Vagina (tissue), 2 donors: ENCODE results near the gene ALKAL2. TPM values are rescaled to one million over a fixed set of nuclear protein-coding genes. Genes with fewer than 3 reads are reported as not detected.

Experiments used
- DNase-seq, 2 donors: peaks; one replicate each; pipeline ENCODE4 v3.0.0-alpha.2; 2017; ENCODE audit errors: extremely low spot score in 2 of 2
- H3K27ac ChIP-seq: fragments of 200-600 bp; sonication (generic); one replicate; pipeline ENCODE4 v1.5.1; 2019
- H3K27me3 ChIP-seq: fragments of 200-600 bp; sonication (generic); one replicate; pipeline ENCODE4 v1.5.1; 2019
- H3K36me3 ChIP-seq, 2 donors: fragments of 200-600 bp; sonication (generic); one replicate each; pipeline ENCODE4 v1.5.1; 2017 to 2019
- H3K4me1 ChIP-seq: fragments of 200-600 bp; sonication (generic); one replicate; pipeline ENCODE4 v1.5.1; 2019
- H3K4me3 ChIP-seq, 2 donors: fragments of 200-600 bp; sonication (generic); 1 replicate in 1 of 2; 2 replicates in 1 of 2; pipeline ENCODE4 v1.5.1; 2016 to 2019
- H3K9me3 ChIP-seq: fragments of 200-600 bp; sonication (generic); one replicate; pipeline ENCODE4 v1.5.1; 2019
- POLR2A ChIP-seq, 2 donors: fragments of 450-650 bp; IDR thresholded peaks; one replicate each; pipeline ENCODE4 v1.6.1; 2017; ENCODE audit warnings: antibody characterized with exemption in 2 of 2, mild to moderate bottlenecking in 2 of 2, moderate library complexity in 2 of 2
- POLR2AphosphoS5 ChIP-seq, 2 donors: sonication (generic); formaldehyde crosslinking; IDR thresholded peaks; one replicate each; pipeline ENCODE4 v1.9.0; 2017; ENCODE audit warnings: antibody characterized with exemption in 2 of 2, mild to moderate bottlenecking in 2 of 2, low read depth in 1 of 2; ENCODE audit not compliant: insufficient read depth in 1 of 2
- intact Hi-C: fragments of 100-400 bp; cut with DNase I; formaldehyde crosslinking; loops from one replicate; pipeline ENCODE4 v1.15.1; 2023
- total RNA-seq: library from RNA; depleted of rRNA; stranded (reverse); fragments of >200 nt; gene quantifications from one replicate; pipeline ENCODE4 v1.2.3, GENCODE V29; 2016
- TF ChIP-seq, protein P1 (sequence below), 3 experiments: fragments of 450-650 bp in 2 of 3; fragments of 200-600 bp in 1 of 3; sonication (generic) in 1 of 3; IDR thresholded peaks; one replicate each; pipeline ENCODE4 v1.5.1; 2017 to 2019; ENCODE audit warnings: antibody characterized with exemption in 3 of 3, mild to moderate bottlenecking in 2 of 3, moderate library complexity in 2 of 3

Gene ALKAL2
- total RNA-seq, 1 donor from 2014 or later: 17.4 TPM

DNA sequence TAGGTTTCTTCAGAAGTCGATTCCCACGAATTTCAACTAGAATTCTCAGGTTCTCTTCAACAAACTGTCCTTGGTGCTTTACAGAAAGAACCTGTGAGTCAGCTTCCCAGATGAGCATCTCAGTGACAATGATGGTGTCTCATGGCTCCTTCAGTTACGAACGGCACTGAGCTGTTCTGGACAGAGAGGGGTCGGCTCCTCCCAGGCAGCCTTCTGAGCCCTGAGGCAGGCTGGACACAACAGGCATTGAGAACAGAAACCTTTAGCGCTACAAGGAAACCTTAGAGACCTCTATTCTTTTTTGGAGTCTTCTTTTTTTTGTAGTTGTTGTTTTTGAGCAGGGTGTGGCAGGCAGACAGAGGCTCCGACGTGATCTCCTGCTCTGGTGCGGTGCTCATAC, 35.1 kb upstream of the ALKAL2 start:
- intact Hi-C loops: no loop called here
- H3K27me3 ChIP-seq: no peaks in the 10 kb centered on the region
- no peaks in the 10 kb centered on the region for H3K36me3 ChIP-seq
- H3K27ac ChIP-seq: no peak overlapping the region
- no peaks in the 10 kb centered on the region for H3K9me3 ChIP-seq
- no peaks in the 10 kb centered on the region for H3K4me1 ChIP-seq
- TF ChIP-seq POLR2A (IDR thresholded peaks at IDR 0.05): no peak
- TF ChIP-seq, protein P1, sequence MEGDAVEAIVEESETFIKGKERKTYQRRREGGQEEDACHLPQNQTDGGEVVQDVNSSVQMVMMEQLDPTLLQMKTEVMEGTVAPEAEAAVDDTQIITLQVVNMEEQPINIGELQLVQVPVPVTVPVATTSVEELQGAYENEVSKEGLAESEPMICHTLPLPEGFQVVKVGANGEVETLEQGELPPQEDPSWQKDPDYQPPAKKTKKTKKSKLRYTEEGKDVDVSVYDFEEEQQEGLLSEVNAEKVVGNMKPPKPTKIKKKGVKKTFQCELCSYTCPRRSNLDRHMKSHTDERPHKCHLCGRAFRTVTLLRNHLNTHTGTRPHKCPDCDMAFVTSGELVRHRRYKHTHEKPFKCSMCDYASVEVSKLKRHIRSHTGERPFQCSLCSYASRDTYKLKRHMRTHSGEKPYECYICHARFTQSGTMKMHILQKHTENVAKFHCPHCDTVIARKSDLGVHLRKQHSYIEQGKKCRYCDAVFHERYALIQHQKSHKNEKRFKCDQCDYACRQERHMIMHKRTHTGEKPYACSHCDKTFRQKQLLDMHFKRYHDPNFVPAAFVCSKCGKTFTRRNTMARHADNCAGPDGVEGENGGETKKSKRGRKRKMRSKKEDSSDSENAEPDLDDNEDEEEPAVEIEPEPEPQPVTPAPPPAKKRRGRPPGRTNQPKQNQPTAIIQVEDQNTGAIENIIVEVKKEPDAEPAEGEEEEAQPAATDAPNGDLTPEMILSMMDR (IDR thresholded peaks at IDR 0.05): no peak
- no peak for TF ChIP-seq POLR2AphosphoS5 (IDR thresholded peaks at IDR 0.05; ENCODE audit: insufficient read depth in 1 of 2, low read depth in 1 of 2)
- no peak overlapping the region for H3K4me3 ChIP-seq
- no peak for DNase-seq

DNA sequence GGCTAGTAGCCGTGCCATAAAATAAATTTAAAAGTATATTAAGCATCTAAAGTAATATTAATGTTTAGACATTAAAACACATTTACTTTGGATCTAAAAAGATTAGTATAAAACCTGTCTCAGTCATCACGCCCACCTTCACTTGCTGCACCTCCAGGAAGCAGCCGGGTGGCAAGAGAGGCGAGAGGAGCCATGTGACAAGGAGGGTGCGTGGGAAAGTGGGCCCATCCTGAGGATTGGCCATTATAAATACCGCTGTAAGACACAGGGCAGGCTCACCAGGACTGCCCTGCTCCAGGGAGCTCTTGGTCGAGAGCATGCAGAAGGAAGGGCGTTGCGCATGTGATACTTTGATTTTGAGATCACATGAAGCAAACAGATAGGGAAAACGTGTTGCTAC, 34.4 kb upstream of the ALKAL2 start:
- Histone ChIP-seq H3K36me3 (no peaks in the 10 kb centered on the region), H3K4me3 (no peak overlapping the region), H3K9me3 (no peaks in the 10 kb centered on the region), H3K27ac (no peak overlapping the region), H3K4me1 (no peaks in the 10 kb centered on the region), H3K27me3 (no peaks in the 10 kb centered on the region)
- intact Hi-C loops: no loop called here
- TF ChIP-seq POLR2AphosphoS5 (IDR thresholded peaks at IDR 0.05; ENCODE audit: insufficient read depth in 1 of 2, low read depth in 1 of 2) (no peak), POLR2A (IDR thresholded peaks at IDR 0.05) (no peak)
- TF ChIP-seq, protein P1 (IDR thresholded peaks at IDR 0.05): no peak
- DNase-seq: no peak

DNA sequence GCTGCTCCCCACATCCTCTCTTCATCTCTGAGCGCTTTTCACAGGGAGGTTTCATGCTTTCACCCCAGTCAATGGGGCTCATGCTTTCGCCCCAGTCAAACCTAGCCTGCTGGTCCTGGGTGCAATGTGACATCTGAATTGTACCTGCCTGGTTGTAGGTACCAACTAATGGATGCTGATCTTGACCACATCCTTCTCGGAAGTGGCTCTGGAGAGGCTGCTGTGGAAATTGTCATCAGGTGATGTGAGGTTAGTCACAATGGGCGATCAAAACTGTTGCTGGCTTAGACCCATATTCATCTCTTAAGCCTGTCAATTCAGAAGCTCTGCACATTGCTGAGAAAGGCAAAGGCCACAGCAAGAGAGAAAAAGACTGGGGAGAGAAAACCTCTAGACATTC, 32.7 kb upstream of the ALKAL2 start:
- intact Hi-C loops: no loop called here
- Histone ChIP-seq H3K27ac (no peak overlapping the region), H3K4me1 (no peaks in the 10 kb centered on the region), H3K4me3 (no peak overlapping the region), H3K36me3 (no peaks in the 10 kb centered on the region), H3K27me3 (no peaks in the 10 kb centered on the region), H3K9me3 (no peaks in the 10 kb centered on the region)
- no peak for DNase-seq
- TF ChIP-seq, protein P1 (IDR thresholded peaks at IDR 0.05): no peak
- no peak for TF ChIP-seq POLR2AphosphoS5 (IDR thresholded peaks at IDR 0.05; ENCODE audit: insufficient read depth in 1 of 2, low read depth in 1 of 2)
- no peak for TF ChIP-seq POLR2A (IDR thresholded peaks at IDR 0.05)

DNA sequence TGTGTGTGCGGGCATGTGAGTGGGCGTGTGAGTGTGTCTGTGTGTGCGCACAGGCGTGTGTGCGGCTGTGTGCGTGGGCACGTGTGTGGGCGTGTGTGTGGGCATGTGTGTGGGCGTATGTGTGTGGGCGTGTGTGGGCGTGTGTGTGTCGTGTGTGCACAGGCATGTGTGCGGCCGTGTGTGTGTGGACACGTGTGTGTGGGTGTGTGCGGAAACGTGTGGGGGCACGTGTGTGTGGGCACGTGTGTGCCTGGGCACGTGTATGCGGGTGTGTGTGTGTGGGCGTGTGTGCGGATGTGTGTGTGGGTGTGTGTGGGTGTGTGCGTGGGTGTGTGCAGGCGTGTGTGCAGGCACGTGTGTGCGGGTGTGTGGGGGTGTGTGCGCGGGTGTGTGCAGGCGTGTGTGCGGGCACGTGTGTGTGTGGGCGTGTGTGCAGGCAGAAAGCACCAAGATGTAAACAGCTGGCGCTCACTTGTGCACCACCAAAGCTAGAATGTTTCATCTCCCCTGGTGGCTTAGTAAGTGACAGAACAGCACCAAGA, 31.2 kb upstream of the ALKAL2 start:
- intact Hi-C loops: no loop called here
- TF ChIP-seq POLR2A (IDR thresholded peaks at IDR 0.05): no peak
- TF ChIP-seq, protein P1 (IDR thresholded peaks at IDR 0.05): no peak
- TF ChIP-seq POLR2AphosphoS5 (IDR thresholded peaks at IDR 0.05; ENCODE audit: insufficient read depth in 1 of 2, low read depth in 1 of 2): no peak
- no peaks in the 10 kb centered on the region for H3K27me3 ChIP-seq
- no peak for DNase-seq
- H3K4me1 ChIP-seq: no peaks in the 10 kb centered on the region
- H3K4me3 ChIP-seq: no peak overlapping the region
- no peaks in the 10 kb centered on the region for H3K36me3 ChIP-seq
- no peak overlapping the region for H3K27ac ChIP-seq
- no peaks in the 10 kb centered on the region for H3K9me3 ChIP-seq

DNA sequence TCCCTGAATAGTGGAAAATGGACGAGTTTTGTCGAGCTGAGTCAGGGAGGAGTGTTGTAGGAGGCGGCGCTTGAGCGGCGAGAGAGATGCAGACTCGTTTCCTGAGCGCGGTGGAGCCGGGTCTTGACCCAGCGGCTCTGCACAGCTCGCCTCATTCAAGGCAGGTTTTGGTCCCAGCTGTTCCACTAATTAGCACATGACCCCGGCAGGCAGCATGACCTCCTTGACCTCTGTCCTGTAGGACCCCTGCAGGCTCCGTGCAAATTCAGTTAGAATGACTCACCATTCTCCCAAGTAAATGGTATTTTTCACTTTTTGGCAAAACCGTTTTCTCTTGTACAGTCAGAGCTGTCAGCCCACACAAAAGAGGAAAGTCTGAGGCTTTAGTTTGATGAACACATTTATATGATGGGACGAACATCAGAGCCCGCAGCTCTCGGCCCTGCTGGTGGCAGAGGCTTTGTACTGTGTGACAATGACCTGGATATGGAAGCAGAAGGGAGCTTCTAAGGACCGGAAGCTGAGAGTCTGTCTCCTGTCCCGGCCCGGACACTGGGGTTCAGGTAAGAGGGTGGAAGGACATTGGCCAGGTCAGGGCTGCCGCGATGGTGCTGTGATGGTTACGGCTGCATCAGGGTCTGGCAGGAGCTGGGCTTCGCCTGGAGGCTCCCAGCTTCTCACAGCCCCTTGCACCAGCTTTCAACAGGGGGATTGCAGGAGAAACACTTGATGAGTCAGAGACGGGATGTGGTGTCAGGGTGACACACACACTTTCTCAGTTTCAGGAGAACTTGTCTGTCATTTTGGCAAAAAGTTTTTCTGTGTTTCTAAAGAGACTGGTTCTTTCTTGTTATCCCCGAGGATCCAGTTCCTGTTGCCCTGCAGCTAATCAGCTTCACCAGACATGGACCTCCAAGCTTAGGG, 29.9 kb upstream of the ALKAL2 start:
- no peak for DNase-seq
- no peak for TF ChIP-seq POLR2AphosphoS5 (IDR thresholded peaks at IDR 0.05; ENCODE audit: insufficient read depth in 1 of 2, low read depth in 1 of 2)
- intact Hi-C loops: no loop called here
- Histone ChIP-seq H3K27me3 (no peaks in the 10 kb centered on the region), H3K9me3 (no peaks in the 10 kb centered on the region), H3K27ac (no peak overlapping the region), H3K4me3 (no peak overlapping the region), H3K36me3 (no peaks in the 10 kb centered on the region), H3K4me1 (no peaks in the 10 kb centered on the region)
